OCI-LY1 (cell line): ENCODE data around the gene MYOM1.

ENCODE experiments used
- H2AFZ ChIP-seq: fragments of 200-600 bp; sonication (generic), shearing (Covaris generic); 2 replicates; pipeline ENCODE4 v1.6.0; 2014; ENCODE audit warnings: antibody characterized with exemption, mild to moderate bottlenecking, low read length
- H3F3A ChIP-seq: fragments of 200-600 bp; sonication (generic), shearing (Covaris generic); 2 replicates; pipeline ENCODE4 v1.6.0; 2014; ENCODE audit warnings: mild to moderate bottlenecking, antibody characterized with exemption, low read length, moderate library complexity; ENCODE audit not compliant: insufficient read depth
- H3K27ac ChIP-seq: fragments of 200-600 bp; sonication (generic); 2 replicates; pipeline ENCODE4 v1.5.1; 2014; ENCODE audit warnings: low read length, mixed run types, mild to moderate bottlenecking, low read depth; ENCODE audit not compliant: poor library complexity, severe bottlenecking
- H3K27me3 ChIP-seq: fragments of 200-600 bp; sonication (generic); 2 replicates; pipeline ENCODE4 v1.6.0; 2014; ENCODE audit warnings: antibody characterized with exemption, mild to moderate bottlenecking, low read length, moderate library complexity; ENCODE audit not compliant: insufficient read depth
- H3K36me3 ChIP-seq: fragments of 200-600 bp; sonication (generic); 2 replicates; pipeline ENCODE4 v1.6.1; 2014; ENCODE audit warnings: mild to moderate bottlenecking, antibody characterized with exemption, low read length, moderate library complexity, mixed read lengths; ENCODE audit not compliant: insufficient read depth
- H3K4me1 ChIP-seq: fragments of 200-600 bp; sonication (generic); 2 replicates; pipeline ENCODE4 v1.5.1; 2014; ENCODE audit warnings: mild to moderate bottlenecking, low read length, moderate library complexity; ENCODE audit not compliant: insufficient read depth, severe bottlenecking
- H3K4me2 ChIP-seq: fragments of 200-600 bp; sonication (generic), shearing (Covaris generic); 2 replicates; pipeline ENCODE4 v1.6.1; 2014; ENCODE audit warnings: low read length
- H3K4me3 ChIP-seq: fragments of 200-600 bp; sonication (generic); 2 replicates; pipeline ENCODE4 v1.5.1; 2014; ENCODE audit warnings: low read length, low read depth, mild to moderate bottlenecking, mixed read lengths; ENCODE audit not compliant: poor library complexity, severe bottlenecking
- H3K79me2 ChIP-seq: fragments of 200-600 bp; shearing (Covaris generic); 2 replicates; pipeline ENCODE4 v1.6.1; 2016; ENCODE audit warnings: mixed run types, low read length, mixed read lengths; ENCODE audit not compliant: insufficient read depth
- H3K9ac ChIP-seq: fragments of 200-600 bp; sonication (generic), shearing (Covaris generic); 2 replicates; pipeline ENCODE4 v1.6.1; 2014; ENCODE audit warnings: mild to moderate bottlenecking, low read length, mixed read lengths
- H3K9me2 ChIP-seq: fragments of 200-600 bp; sonication (generic), shearing (Covaris generic); 2 replicates; pipeline ENCODE4 v1.6.1; 2014; ENCODE audit warnings: low read depth, mild to moderate bottlenecking, low read length, mixed read lengths
- H3K9me3 ChIP-seq: fragments of 200-600 bp; shearing (Covaris generic); 2 replicates; pipeline ENCODE4 v1.6.1; 2014; ENCODE audit warnings: low read length, mixed read lengths
- H4K20me1 ChIP-seq: fragments of 200-600 bp; sonication (generic), shearing (Covaris generic); 2 replicates; pipeline ENCODE4 v1.6.0; 2016; ENCODE audit warnings: mild to moderate bottlenecking, low read length; ENCODE audit not compliant: insufficient read depth
- EZH2 ChIP-seq: fragments of 200-600 bp; sonication (generic), shearing (Covaris generic); IDR thresholded peaks from 2 replicates; pipeline ENCODE4 v1.8.0; 2017; ENCODE audit warnings: borderline replicate concordance, mixed run types, mild to moderate bottlenecking, antibody characterized with exemption, low read length, moderate library complexity, mixed read lengths
- TF ChIP-seq, protein P1 (sequence below): fragments of 200-600 bp; sonication (generic), shearing (Covaris generic); IDR thresholded peaks from 2 replicates; pipeline ENCODE4 v1.5.1; 2017; ENCODE audit warnings: mild to moderate bottlenecking, antibody characterized with exemption, low read length, moderate library complexity, mixed read lengths

The MYOM1 gene

DNA sequence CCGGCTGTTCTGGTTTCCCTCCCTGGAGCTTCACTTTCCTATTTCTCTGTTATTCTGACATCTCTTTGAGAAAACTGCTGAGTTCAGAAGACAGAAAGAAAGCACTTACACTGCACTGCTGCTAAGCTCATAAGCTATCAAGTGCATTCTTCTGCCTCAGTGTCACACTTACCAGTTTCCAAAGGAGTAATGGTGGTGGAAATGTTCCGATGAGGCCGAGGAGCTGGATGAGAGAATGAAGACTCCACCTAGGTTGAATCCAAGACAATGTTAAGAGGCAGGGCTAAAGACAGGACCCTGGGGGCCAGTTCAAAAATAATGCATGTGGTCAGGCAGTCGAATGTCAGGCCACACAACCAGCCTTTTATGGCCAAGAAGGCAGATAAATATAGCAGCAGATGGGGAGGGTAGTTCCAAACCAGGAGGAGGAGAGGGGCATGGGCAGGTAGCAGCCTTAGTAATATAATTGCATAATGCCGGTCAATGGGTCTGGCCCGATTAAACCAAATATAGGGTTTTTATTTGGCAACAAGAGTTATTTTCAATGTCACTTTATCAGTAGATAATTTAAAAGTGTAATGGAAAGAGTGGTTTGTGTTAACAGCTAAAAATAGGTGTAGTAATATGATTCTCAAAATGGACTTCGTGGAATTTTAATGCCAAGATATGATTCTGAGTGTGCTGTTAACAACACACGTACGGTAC, at the start of gene MYOM1:
Gene MYOM1 (minus strand): TSS at position 338 of the 705 bp plus-strand sequence. CDS start 4,745 bp downstream, outside the sequence.
- H3K4me3 ChIP-seq, result no peak within 1 kb of the TSS
- no peaks in the 10 kb centered on the region for H3K79me2 ChIP-seq
- no peak within 1 kb of the TSS for H2AFZ ChIP-seq

DNA sequence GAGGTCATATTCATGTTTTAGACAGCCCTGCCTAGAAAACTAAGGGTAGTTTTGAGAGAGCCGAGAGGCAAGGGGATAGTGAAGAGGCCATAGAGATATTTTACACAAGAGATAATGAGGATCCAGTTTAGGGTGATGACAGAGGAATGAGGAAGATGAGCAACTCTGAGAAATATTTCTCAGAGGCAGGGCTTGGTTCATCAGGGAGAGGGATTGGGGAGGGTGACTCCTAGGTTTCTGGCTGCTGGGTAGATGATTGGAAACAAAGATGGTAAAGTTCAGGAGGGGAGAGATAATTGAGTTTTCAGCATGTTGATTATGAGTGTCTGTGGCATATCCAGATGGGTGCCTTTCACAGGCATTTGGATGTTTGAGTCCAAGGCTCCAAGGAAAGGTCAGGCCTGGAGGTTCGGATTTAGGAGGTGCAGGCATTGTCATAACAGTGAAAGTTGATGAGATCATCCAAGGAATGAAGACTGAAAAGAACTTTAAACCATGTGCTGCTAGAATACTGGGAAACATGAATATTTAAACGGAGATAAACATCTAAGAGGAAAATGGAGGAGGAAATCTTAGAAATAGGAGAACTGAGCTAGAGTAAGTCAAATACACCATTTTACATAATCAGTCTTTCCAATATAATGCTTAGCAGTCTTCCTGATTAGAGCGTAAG, 49.6 kb upstream of the MYOM1 start:
- peaks cover 30% of the 10 kb centered on the region for H3K4me1 ChIP-seq
- H3K9ac ChIP-seq, result no peak overlapping the region
- no peaks in the 10 kb centered on the region for H3K9me3 ChIP-seq
- H4K20me1 ChIP-seq, result no peaks in the 10 kb centered on the region
- peaks cover 75% of the 10 kb centered on the region for H3K79me2 ChIP-seq
- no peak overlapping the region for H3K4me2 ChIP-seq
- H3K27ac ChIP-seq, result no peak overlapping the region
- H3F3A ChIP-seq, result no peaks in the 10 kb centered on the region
- no peak overlapping the region for H3K4me3 ChIP-seq
- no peak overlapping the region for H2AFZ ChIP-seq
- no peaks in the 10 kb centered on the region for H3K27me3 ChIP-seq
- no peaks in the 10 kb centered on the region for H3K9me2 ChIP-seq
- no peak for TF ChIP-seq EZH2
- H3K36me3 ChIP-seq, result peaks cover 6% of the 10 kb centered on the region; the same call in 1 of the 2 replicates

More for the DNA sequence above, at the start of gene MYOM1:
- Histone ChIP-seq H3K27me3 (no peaks in the 10 kb centered on the region), H3K9me3 (no peaks in the 10 kb centered on the region), H3K36me3 (no peaks in the 10 kb centered on the region), H3K27ac (no peak within 1 kb of the TSS), H3K9ac (no peak within 1 kb of the TSS), H4K20me1 (no peaks in the 10 kb centered on the region), H3F3A (no peaks in the 10 kb centered on the region), H3K9me2 (no peaks in the 10 kb centered on the region), H3K4me2 (no peak within 1 kb of the TSS), H3K4me1 (no peaks in the 10 kb centered on the region)
- no peak for TF ChIP-seq EZH2
- TF ChIP-seq, protein P1, sequence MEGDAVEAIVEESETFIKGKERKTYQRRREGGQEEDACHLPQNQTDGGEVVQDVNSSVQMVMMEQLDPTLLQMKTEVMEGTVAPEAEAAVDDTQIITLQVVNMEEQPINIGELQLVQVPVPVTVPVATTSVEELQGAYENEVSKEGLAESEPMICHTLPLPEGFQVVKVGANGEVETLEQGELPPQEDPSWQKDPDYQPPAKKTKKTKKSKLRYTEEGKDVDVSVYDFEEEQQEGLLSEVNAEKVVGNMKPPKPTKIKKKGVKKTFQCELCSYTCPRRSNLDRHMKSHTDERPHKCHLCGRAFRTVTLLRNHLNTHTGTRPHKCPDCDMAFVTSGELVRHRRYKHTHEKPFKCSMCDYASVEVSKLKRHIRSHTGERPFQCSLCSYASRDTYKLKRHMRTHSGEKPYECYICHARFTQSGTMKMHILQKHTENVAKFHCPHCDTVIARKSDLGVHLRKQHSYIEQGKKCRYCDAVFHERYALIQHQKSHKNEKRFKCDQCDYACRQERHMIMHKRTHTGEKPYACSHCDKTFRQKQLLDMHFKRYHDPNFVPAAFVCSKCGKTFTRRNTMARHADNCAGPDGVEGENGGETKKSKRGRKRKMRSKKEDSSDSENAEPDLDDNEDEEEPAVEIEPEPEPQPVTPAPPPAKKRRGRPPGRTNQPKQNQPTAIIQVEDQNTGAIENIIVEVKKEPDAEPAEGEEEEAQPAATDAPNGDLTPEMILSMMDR, result no peak

DNA sequence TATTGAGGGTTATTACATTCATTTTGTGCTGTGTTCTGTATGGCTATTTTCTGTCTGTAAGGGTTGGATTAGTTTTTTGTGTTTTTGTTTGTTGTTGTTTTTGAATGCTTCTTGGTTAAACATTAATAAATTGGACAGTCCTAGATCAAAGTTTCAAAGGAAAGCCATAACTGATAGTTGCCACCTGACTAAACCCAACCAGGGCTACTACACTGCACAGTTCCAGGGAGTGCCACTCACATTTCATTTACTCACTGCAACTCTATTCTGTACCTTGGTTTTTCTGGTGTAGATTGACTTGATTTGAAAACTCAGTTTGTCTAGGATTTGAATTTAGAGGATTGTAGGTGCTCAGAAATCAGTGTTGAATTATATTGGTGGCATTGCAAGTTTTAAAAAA, 48.5 kb upstream of the MYOM1 start:
- H3K4me3 ChIP-seq, result no peak overlapping the region
- H3K4me2 ChIP-seq, result no peak overlapping the region

More for the DNA sequence above, 48.5 kb upstream of the MYOM1 start:
- H3K9ac ChIP-seq, result no peak overlapping the region
- no peaks in the 10 kb centered on the region for H3K27me3 ChIP-seq
- H3K9me2 ChIP-seq, result no peaks in the 10 kb centered on the region
- no peaks in the 10 kb centered on the region for H3F3A ChIP-seq
- TF ChIP-seq EZH2, result no peak
- TF ChIP-seq, protein P1, result no peak
- H3K36me3 ChIP-seq, result no peaks in the 10 kb centered on the region
- H3K79me2 ChIP-seq, result peaks cover 86% of the 10 kb centered on the region
- H4K20me1 ChIP-seq, result no peaks in the 10 kb centered on the region
- no peak overlapping the region for H2AFZ ChIP-seq
- peaks cover 40% of the 10 kb centered on the region for H3K4me1 ChIP-seq
- no peak overlapping the region for H3K27ac ChIP-seq
- H3K9me3 ChIP-seq, result no peaks in the 10 kb centered on the region
